Activated CD8-positive, alpha-beta T cell treated with anti-CD3 and anti-CD28 coated beads, Interleukin-2, amount 10 ng/mL, durations not matched to agents 7 days and 5 days (primary cell): ENCODE results near the gene DDX53. TPM values are rescaled to one million over a fixed set of nuclear protein-coding genes. Genes with fewer than 3 reads are reported as not detected.

Experiments
- ATAC-seq: fragments of 150-1000 bp; cut with Tn5 transposase; one replicate; pipeline ENCODE4 v1.10.0; 2021; ENCODE audit warnings: moderate library complexity
- CTCF ChIA-PET: fragments of 350-600 bp; sonication (Branson Sonifier 250); formaldehyde crosslinking; loops from one replicate; lab custom pipeline; 2021; ENCODE audit warnings: antibody characterized with exemption; lab: Charles Lee
- POLR2A ChIA-PET: fragments of 350-600 bp; sonication (Branson Sonifier 250); formaldehyde crosslinking; loops from one replicate; lab custom pipeline; 2021; ENCODE audit warnings: antibody characterized with exemption; lab: Charles Lee
- DNase-seq: peaks from one replicate; pipeline ENCODE4 v3.0.0-alpha.2; 2020
- H3K27ac Mint-ChIP-seq: one replicate; pipeline ENCODE4 v1.8.0; 2021; ENCODE audit warnings: mild to moderate bottlenecking, mixed read lengths
- H3K27me3 Mint-ChIP-seq: one replicate; pipeline ENCODE4 v1.8.0; 2021; ENCODE audit warnings: low read depth, mixed read lengths
- H3K36me3 Mint-ChIP-seq: one replicate; pipeline ENCODE4 v1.8.0; 2021; ENCODE audit warnings: low read depth, mixed read lengths
- H3K4me1 Mint-ChIP-seq: one replicate; pipeline ENCODE4 v1.8.0; 2021; ENCODE audit warnings: low read depth, mixed read lengths
- H3K4me3 Mint-ChIP-seq: one replicate; pipeline ENCODE4 v1.8.0; 2021; ENCODE audit warnings: mild to moderate bottlenecking, mixed read lengths
- H3K9me3 Mint-ChIP-seq: one replicate; pipeline ENCODE4 v1.8.0; 2022; ENCODE audit warnings: mixed read lengths; ENCODE audit not compliant: insufficient read depth
- total RNA-seq, 2 experiments: library from RNA; stranded (reverse); gene quantifications; one replicate each; pipeline ENCODE4 v1.2.3, GENCODE V29; 2021

DDX53 gene
- total RNA-seq, 2 experiments from 2014 or later: not detected

DNA sequence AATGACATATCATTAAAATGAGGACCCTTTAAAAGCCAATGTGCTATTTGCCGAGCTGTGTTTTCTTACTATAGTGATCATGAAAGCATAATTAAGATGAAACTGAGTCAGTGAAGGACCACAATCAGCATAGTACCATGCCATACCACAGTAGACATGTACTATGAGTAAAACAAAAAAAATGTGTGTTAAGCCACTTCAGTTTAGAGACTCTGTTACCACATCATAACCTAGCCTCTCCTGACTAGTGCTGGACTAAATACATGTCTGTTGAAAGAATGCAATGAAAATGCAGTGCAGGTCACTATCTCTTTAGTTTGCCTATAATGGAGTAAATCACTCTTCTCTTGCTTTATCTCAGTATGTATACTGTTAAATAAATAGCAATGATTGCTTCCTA lies 12.3 kb upstream of the DDX53 start:
- no peak overlapping the region for H3K4me3 Mint-ChIP-seq
- no peak for ATAC-seq
- H3K36me3 Mint-ChIP-seq: no peaks in the 10 kb centered on the region
- no peaks in the 10 kb centered on the region for H3K4me1 Mint-ChIP-seq
- H3K27ac Mint-ChIP-seq: no peak overlapping the region
- no peaks in the 10 kb centered on the region for H3K9me3 Mint-ChIP-seq
- ChIA-PET CTCF (no interaction called here), POLR2A (no interaction called here)
- DNase-seq: no peak
- H3K27me3 Mint-ChIP-seq: no peaks in the 10 kb centered on the region

DNA sequence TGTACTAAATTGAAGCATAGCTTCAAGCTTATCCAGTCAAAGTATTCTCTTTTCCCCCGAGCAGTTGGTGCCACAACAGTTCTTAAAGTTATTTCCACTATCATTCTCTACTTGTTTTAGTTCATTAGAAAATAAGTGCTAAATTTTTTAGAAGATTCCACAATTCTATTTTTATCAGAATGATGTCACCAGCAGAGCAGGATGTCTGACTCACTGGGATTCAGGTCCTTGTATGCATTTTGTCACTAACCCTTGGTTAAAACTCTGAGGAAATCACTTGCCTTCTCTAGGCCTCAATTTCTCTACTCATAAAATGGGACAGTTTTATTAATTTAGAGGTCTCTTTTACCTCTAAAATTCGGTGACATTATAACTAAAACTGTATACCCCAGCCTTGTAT lies 3.4 kb downstream of the DDX53 start:
- no peaks in the 10 kb centered on the region for H3K27me3 Mint-ChIP-seq
- ChIA-PET POLR2A (no interaction called here), CTCF (no interaction called here)
- H3K36me3 Mint-ChIP-seq: no peaks in the 10 kb centered on the region
- H3K4me3 Mint-ChIP-seq: no peak overlapping the region
- ATAC-seq (no peak), DNase-seq (no peak)
- H3K9me3 Mint-ChIP-seq: no peaks in the 10 kb centered on the region
- H3K4me1 Mint-ChIP-seq: no peaks in the 10 kb centered on the region
- H3K27ac Mint-ChIP-seq: no peak overlapping the region

DNA sequence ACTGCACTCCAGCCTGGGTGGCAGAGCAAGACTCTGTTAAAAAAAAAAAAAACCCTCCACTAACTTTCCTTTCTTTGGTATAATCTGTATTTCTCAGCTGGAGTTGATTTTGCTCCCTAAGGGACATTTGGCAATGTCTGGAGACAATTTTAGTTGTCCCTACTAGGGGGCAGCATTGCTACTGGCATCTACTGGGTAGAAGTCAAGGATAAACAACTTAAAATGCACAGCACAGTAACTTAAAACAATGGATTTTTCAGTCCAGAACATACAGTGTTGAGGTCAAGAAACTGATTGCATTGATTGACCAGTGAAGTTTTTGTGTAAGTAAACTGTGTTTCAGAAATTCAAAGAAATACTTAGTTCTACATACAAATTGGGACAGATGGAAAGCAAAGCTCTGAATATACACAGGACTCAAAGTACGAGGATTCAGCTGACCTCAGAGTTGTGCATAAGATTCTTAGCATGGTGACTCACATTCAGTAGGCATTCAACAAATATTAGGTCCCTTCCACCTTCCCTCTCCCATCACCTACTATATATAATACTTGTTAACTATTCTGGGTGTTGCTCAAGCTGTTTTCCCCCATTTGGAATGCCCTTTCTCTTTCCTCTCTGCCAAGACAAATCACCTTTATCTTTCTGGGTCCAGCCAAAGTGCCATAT lies 8.8 kb downstream of the DDX53 start:
- ATAC-seq: no peak
- H3K27ac Mint-ChIP-seq: no peak overlapping the region
- no peaks in the 10 kb centered on the region for H3K36me3 Mint-ChIP-seq
- no peak for DNase-seq
- H3K27me3 Mint-ChIP-seq: no peaks in the 10 kb centered on the region
- H3K4me3 Mint-ChIP-seq: no peak overlapping the region
- H3K4me1 Mint-ChIP-seq: peaks cover 14% of the 10 kb centered on the region
- ChIA-PET POLR2A (no interaction called here), CTCF (no interaction called here)
- no peaks in the 10 kb centered on the region for H3K9me3 Mint-ChIP-seq

DNA sequence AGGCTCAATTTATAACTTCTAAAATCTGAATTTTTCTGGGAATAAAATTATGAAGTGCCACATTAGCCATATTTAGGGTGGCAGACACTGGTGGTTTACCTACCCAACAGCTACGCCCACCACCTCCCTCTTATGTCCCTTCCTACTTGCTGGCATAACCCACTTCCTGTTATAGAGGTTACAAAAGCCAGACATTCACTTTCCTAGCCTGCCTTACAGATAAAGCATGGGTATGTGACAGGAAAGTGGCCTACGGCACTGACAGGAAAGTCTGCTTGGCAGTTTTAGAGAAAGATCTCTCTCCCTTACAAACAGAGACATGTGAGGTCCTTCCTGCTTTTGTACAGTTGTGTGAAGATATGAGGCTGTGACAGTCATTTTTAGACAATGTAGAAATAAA lies 12.4 kb downstream of the DDX53 start:
- ATAC-seq: no peak
- no peak overlapping the region for H3K4me3 Mint-ChIP-seq
- H3K36me3 Mint-ChIP-seq: no peaks in the 10 kb centered on the region
- peaks cover 14% of the 10 kb centered on the region for H3K4me1 Mint-ChIP-seq
- DNase-seq: peak; percentile 20
- H3K27ac Mint-ChIP-seq: no peak overlapping the region
- POLR2A ChIA-PET: no interaction called here
- CTCF ChIA-PET: no interaction called here
- H3K9me3 Mint-ChIP-seq: no peaks in the 10 kb centered on the region
- no peaks in the 10 kb centered on the region for H3K27me3 Mint-ChIP-seq

DNA sequence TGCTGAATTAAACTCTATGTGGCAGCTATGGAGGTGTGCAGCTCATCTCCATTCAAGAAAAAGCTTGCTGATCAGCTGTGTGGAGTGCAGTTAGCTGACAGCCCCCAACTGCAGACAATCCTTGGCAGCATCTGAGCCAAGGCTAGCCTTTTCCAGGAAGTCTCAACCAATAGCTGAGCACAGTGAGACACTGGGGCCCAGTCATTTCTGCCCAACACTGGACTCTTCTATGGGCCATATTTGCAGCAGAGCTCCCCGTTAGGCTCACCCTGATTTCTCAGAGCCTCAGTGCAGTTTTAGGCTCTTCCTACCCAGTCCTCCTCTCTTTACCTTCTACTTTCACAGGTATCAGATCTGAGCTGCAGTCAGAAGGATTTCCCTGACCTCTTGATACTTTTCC lies 12.9 kb downstream of the DDX53 start:
- CTCF ChIA-PET: no interaction called here
- H3K27me3 Mint-ChIP-seq: no peaks in the 10 kb centered on the region
- no peak for ATAC-seq
- no peak overlapping the region for H3K27ac Mint-ChIP-seq
- no peak for DNase-seq
- H3K4me1 Mint-ChIP-seq: peaks cover 14% of the 10 kb centered on the region
- no peaks in the 10 kb centered on the region for H3K9me3 Mint-ChIP-seq
- no peaks in the 10 kb centered on the region for H3K36me3 Mint-ChIP-seq
- no peak overlapping the region for H3K4me3 Mint-ChIP-seq
- POLR2A ChIA-PET: no interaction called here

DNA sequence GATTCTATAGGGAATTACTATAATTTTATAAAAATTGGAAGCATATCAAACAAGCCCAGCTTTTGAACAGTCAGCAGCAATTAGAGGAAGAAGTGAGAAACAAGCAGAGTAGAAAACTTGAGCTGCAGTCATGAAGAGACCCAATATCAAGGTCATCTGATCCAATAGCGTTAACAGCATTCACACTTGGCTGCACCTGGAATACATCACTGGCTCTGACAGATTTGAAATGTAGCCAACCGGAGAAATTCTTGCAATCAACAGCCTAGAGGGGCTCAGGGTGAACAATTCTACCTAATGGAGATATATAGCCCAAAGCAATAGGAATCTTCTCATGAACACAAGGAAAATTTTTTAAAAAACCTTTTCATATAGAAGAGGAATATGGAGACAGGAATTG lies 13.6 kb downstream of the DDX53 start:
- ChIA-PET POLR2A (no interaction called here), CTCF (no interaction called here)
- no peak overlapping the region for H3K4me3 Mint-ChIP-seq
- DNase-seq (no peak), ATAC-seq (no peak)
- no peaks in the 10 kb centered on the region for H3K36me3 Mint-ChIP-seq
- H3K27ac Mint-ChIP-seq: no peak overlapping the region
- H3K4me1 Mint-ChIP-seq: peaks cover 14% of the 10 kb centered on the region
- no peaks in the 10 kb centered on the region for H3K27me3 Mint-ChIP-seq
- H3K9me3 Mint-ChIP-seq: no peaks in the 10 kb centered on the region

DNA sequence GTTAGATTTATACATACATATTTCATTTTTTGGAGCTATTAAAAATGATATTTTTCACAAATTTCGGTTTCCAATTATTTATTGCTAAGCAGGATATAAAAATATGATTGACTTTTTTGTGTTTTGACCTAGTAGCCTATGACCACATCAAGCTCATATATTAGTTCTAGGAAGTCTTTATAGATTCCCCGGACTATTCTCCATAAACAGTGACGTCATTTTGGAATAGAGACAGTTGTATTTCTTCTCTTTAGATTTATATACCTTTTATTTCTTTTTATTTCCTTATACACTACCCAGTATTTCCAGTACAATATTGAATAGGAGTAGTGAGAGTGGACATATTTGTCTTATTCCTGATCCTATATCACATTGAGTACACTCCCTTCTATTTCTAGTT lies 31.8 kb downstream of the DDX53 start:
- ChIA-PET POLR2A (no interaction called here), CTCF (no interaction called here)
- no peaks in the 10 kb centered on the region for H3K27me3 Mint-ChIP-seq
- no peaks in the 10 kb centered on the region for H3K36me3 Mint-ChIP-seq
- ATAC-seq: no peak
- H3K27ac Mint-ChIP-seq: no peak overlapping the region
- no peak for DNase-seq
- H3K9me3 Mint-ChIP-seq: no peaks in the 10 kb centered on the region
- H3K4me1 Mint-ChIP-seq: no peaks in the 10 kb centered on the region
- H3K4me3 Mint-ChIP-seq: no peak overlapping the region

DNA sequence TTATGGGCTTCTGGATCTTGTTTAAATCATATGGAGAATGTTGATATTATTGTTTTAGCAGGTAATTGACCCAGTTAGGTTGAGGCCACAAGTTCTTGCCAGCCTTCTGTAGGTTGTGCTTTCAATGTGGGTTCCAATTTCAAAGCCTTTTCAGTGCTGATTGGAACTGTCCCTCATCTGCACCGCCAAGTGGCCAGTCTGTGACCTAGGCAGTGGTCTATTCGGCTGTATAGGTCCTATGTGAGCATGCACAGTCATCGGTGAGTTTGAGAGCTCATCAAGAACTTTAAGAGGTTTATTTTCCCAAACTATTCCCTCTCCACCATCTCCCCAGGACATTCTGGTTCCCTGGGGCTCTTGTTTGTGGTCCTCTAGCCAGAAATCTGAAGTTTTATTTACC lies 35.7 kb downstream of the DDX53 start:
- Mint-ChIP-seq H3K9me3 (no peaks in the 10 kb centered on the region), H3K4me1 (no peaks in the 10 kb centered on the region), H3K4me3 (no peak overlapping the region), H3K27ac (no peak overlapping the region), H3K27me3 (no peaks in the 10 kb centered on the region), H3K36me3 (no peaks in the 10 kb centered on the region)
- ChIA-PET CTCF (no interaction called here), POLR2A (no interaction called here)
- ATAC-seq (no peak), DNase-seq (no peak)

DNA sequence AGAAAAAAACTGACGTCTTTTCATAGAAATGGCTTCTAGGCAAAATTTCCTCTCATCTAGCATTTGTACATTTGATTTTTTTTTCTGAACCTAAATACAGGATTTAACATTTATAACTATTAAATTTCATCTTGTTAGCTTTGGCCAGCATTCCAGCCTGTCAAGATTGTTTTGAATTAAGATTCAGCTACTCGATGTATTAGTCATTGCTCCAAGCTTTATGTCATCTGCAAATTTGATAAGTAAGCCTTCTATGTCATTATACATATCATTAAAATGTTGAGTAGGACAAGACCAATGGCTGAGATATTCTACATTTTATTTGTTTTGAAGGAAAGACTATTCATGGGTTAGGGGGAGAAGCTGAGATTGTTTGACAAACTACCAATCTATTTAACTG lies 46.7 kb downstream of the DDX53 start:
- no peaks in the 10 kb centered on the region for H3K27me3 Mint-ChIP-seq
- no peaks in the 10 kb centered on the region for H3K9me3 Mint-ChIP-seq
- CTCF ChIA-PET: no interaction called here
- no peaks in the 10 kb centered on the region for H3K4me1 Mint-ChIP-seq
- no peak overlapping the region for H3K4me3 Mint-ChIP-seq
- ATAC-seq: no peak
- no peak for DNase-seq
- H3K27ac Mint-ChIP-seq: no peak overlapping the region
- POLR2A ChIA-PET: no interaction called here
- H3K36me3 Mint-ChIP-seq: no peaks in the 10 kb centered on the region

DNA sequence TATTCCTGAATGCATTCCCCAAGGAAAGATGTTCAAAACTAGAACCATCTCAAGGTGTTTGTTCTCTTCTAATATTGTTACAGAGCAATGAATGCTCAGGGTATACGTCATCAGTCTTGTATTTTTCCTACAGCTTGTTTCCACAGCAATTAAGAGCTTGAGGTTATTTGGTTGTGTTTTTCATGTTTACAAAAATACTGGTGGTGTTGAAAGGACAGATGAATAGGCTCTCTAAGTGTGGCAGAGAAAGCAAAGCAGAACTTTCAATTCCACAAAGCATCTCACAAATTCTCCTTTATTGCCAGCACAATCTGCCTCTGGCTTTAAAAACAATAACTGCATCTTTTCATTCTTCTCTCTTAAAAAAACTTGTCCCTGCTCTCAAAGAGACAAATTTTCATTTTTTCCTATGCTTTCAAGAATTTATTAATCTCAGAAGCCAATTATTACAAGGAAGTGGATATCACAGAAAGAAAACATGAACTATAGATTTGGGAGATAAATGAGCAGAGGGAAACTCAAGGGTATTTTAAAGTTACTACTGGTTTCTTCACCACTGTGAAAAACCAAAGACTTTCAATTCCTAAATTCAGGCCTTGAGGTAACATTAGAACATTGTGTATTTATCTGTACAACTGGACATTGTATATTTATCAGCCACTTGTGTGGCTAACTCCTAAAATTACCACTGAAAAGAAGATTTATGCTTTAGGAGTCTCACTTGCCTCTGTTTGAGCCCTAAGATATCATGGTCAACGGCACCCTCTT lies 49.2 kb downstream of the DDX53 start:
- ATAC-seq (no peak), DNase-seq (no peak)
- POLR2A ChIA-PET: no interaction called here
- CTCF ChIA-PET: no interaction called here
- no peaks in the 10 kb centered on the region for H3K9me3 Mint-ChIP-seq
- no peaks in the 10 kb centered on the region for H3K36me3 Mint-ChIP-seq
- no peaks in the 10 kb centered on the region for H3K4me1 Mint-ChIP-seq
- H3K27me3 Mint-ChIP-seq: no peaks in the 10 kb centered on the region
- no peak overlapping the region for H3K4me3 Mint-ChIP-seq
- H3K27ac Mint-ChIP-seq: no peak overlapping the region

DNA sequence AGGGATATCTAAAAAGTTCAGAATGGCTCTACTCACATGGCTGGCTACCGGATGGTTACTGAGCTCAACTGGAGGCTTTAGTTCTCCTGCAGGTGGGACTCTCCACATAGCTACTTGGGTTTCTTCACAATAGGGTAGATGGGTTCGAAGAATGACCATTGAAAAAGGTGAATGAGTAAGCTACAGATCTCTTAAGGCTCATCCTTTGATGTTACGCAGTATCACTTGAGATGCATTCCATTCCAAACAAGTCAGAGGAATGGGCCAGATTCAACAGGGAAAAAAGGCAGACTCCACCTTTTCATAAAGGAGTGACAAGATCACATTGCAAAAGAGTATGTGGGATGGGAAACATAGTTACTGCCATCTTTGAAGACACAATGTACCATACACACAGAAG lies 52.6 kb downstream of the DDX53 start:
- no peaks in the 10 kb centered on the region for H3K4me1 Mint-ChIP-seq
- no peaks in the 10 kb centered on the region for H3K27me3 Mint-ChIP-seq
- ATAC-seq (no peak), DNase-seq (no peak)
- no peak overlapping the region for H3K27ac Mint-ChIP-seq
- no peaks in the 10 kb centered on the region for H3K9me3 Mint-ChIP-seq
- CTCF ChIA-PET: no interaction called here
- no peak overlapping the region for H3K4me3 Mint-ChIP-seq
- H3K36me3 Mint-ChIP-seq: no peaks in the 10 kb centered on the region
- POLR2A ChIA-PET: no interaction called here
